ENCODE results near the gene RAC3.

DNA sequence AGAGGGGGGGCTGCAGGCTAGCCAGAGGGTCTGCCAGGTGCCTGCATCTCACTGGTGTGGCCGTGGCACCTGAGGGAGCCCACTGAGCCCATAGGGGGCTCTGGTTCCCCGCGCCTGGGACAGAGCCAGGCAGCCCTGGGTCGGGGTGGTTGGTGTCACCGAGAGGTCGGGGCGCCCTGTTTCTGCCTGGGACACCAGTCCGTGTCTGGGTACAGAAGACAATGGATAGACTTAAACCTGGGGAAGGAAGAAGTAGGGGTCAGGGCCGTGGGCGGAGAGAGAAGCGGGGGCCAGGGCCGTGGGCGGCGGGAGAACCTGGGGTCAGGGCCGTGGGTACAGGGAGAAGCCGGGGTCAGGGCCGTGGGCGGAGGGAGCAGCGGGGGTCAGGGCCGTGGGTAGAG lies 17.1 kb downstream of the RAC3 start:
- no peak for TF ChIP-seq POLR2AphosphoS5 (IDR thresholded peaks at IDR 0.05; ENCODE audit: low read depth, low read length)
- TF ChIP-seq, protein P1, sequence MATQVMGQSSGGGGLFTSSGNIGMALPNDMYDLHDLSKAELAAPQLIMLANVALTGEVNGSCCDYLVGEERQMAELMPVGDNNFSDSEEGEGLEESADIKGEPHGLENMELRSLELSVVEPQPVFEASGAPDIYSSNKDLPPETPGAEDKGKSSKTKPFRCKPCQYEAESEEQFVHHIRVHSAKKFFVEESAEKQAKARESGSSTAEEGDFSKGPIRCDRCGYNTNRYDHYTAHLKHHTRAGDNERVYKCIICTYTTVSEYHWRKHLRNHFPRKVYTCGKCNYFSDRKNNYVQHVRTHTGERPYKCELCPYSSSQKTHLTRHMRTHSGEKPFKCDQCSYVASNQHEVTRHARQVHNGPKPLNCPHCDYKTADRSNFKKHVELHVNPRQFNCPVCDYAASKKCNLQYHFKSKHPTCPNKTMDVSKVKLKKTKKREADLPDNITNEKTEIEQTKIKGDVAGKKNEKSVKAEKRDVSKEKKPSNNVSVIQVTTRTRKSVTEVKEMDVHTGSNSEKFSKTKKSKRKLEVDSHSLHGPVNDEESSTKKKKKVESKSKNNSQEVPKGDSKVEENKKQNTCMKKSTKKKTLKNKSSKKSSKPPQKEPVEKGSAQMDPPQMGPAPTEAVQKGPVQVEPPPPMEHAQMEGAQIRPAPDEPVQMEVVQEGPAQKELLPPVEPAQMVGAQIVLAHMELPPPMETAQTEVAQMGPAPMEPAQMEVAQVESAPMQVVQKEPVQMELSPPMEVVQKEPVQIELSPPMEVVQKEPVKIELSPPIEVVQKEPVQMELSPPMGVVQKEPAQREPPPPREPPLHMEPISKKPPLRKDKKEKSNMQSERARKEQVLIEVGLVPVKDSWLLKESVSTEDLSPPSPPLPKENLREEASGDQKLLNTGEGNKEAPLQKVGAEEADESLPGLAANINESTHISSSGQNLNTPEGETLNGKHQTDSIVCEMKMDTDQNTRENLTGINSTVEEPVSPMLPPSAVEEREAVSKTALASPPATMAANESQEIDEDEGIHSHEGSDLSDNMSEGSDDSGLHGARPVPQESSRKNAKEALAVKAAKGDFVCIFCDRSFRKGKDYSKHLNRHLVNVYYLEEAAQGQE (IDR thresholded peaks at IDR 0.05; ENCODE audit: insufficient read depth in 1 of 2, low read depth in 2 of 2, low read length in 2 of 2), result no peak
- no peak for TF ChIP-seq FOXP2 (optimal IDR thresholded peaks at IDR 0.05; ENCODE audit: borderline replicate concordance, extremely low read depth, extremely low read length, insufficient read depth)
- TF ChIP-seq TAF1 (IDR thresholded peaks at IDR 0.05; ENCODE audit: borderline replicate concordance, insufficient read depth, low read length), result no peak
- no peak for TF ChIP-seq SIN3A (IDR thresholded peaks at IDR 0.05; ENCODE audit: borderline replicate concordance, insufficient read depth, low read length)

Data from PFSK-1 (cell line).